ENCODE measurements around the gene NCMAP.

The NCMAP gene

GRCh38 chr1:24568475-24568874, 12.6 kb downstream of the NCMAP start:
- no peak for DNase-seq (ENCODE audit: low spot score)
- no peak for TF ChIP-seq CTCF (IDR thresholded peaks at IDR 0.05; ENCODE audit: extremely low read depth, insufficient read depth, missing control alignments)
- in situ Hi-C loops (cut with MboI; ENCODE audit: low pct_unique_long_range_greater_than_20kb, low sequenced_read_pairs, unreplicated experiment), result no loop called here

- in situ Hi-C loops (cut with MboI; ENCODE audit: low pct_unique_long_range_greater_than_20kb, low sequenced_read_pairs, unreplicated experiment), result no loop called here
- no peak for TF ChIP-seq CTCF (IDR thresholded peaks at IDR 0.05; ENCODE audit: extremely low read depth, insufficient read depth, missing control alignments)
- no peak for DNase-seq (ENCODE audit: low spot score)
Observed at GRCh38 chr1:24570265-24571125, 14.6 kb downstream of the NCMAP start.

GRCh38 chr1:24572301-24572700, 16.4 kb downstream of the NCMAP start:
- TF ChIP-seq CTCF (IDR thresholded peaks at IDR 0.05; ENCODE audit: extremely low read depth, insufficient read depth, missing control alignments), result no peak
- in situ Hi-C loops (cut with MboI; ENCODE audit: low pct_unique_long_range_greater_than_20kb, low sequenced_read_pairs, unreplicated experiment), result no loop called here

GRCh38 chr1:24575905-24576587, 20.2 kb downstream of the NCMAP start:
- in situ Hi-C loops (cut with MboI; ENCODE audit: low pct_unique_long_range_greater_than_20kb, low sequenced_read_pairs, unreplicated experiment), result loop anchor here (25.0 kb wide), 1 partner anchor 364 kb away; no protein-coding TSS in a partner anchor

More at GRCh38 chr1:24572301-24572700, 16.4 kb downstream of the NCMAP start:
- no peak for DNase-seq (ENCODE audit: low spot score)

GRCh38 chr1:24578846-24579245, 23.0 kb downstream of the NCMAP start:
- no peak for DNase-seq (ENCODE audit: low spot score)
- TF ChIP-seq CTCF (IDR thresholded peaks at IDR 0.05; ENCODE audit: extremely low read depth, insufficient read depth, missing control alignments), result no peak
- in situ Hi-C loops (cut with MboI; ENCODE audit: low pct_unique_long_range_greater_than_20kb, low sequenced_read_pairs, unreplicated experiment), result loop anchor here (25.0 kb wide), 1 partner anchor 367 kb away; no protein-coding TSS in a partner anchor

More at GRCh38 chr1:24575905-24576587, 20.2 kb downstream of the NCMAP start:
- DNase-seq (ENCODE audit: low spot score), result no peak
- no peak for TF ChIP-seq CTCF (IDR thresholded peaks at IDR 0.05; ENCODE audit: extremely low read depth, insufficient read depth, missing control alignments)

GRCh38 chr1:24580756-24581155, 24.9 kb downstream of the NCMAP start:
- in situ Hi-C loops (cut with MboI; ENCODE audit: low pct_unique_long_range_greater_than_20kb, low sequenced_read_pairs, unreplicated experiment), result loop anchor here (25.0 kb wide), 1 partner anchor 368 kb away; no protein-coding TSS in a partner anchor
- no peak for TF ChIP-seq CTCF (IDR thresholded peaks at IDR 0.05; ENCODE audit: extremely low read depth, insufficient read depth, missing control alignments)
- no peak for DNase-seq (ENCODE audit: low spot score)
